ENCODE measurements around the gene TMEM242. TPM values are rescaled to one million over a fixed set of nuclear protein-coding genes. Genes with fewer than 3 reads are reported as not detected.

TMEM242 gene
- total RNA-seq, 1 donor = 6.2 TPM

GRCh38 chr6:157358287-157358686 lies 35.0 kb upstream of the TMEM242 start:
- Histone ChIP-seq H2AFZ (ENCODE audit: low read length) (no peak overlapping the region), H3K79me2 (ENCODE audit: insufficient read depth, low read length) (no peaks in the 10 kb centered on the region), H3K27ac (ENCODE audit: low read depth, low read length) (no peak overlapping the region), H3K36me3 (ENCODE audit: insufficient read depth, low read length) (no peaks in the 10 kb centered on the region), H3K9me3 (ENCODE audit: low read depth, low read length) (no peaks in the 10 kb centered on the region), H3K4me3 (ENCODE audit: insufficient read depth, low read length) (no peak overlapping the region), H3K4me1 (ENCODE audit: insufficient read depth, low read length) (no peaks in the 10 kb centered on the region), H3K4me2 (ENCODE audit: insufficient read depth, low read length) (no peak overlapping the region), H4K20me1 (ENCODE audit: insufficient read depth, low read length) (no peaks in the 10 kb centered on the region), H3K27me3 (ENCODE audit: insufficient read depth, low read length) (peaks cover 6% of the 10 kb centered on the region)
- no peak for DNase-seq (ENCODE audit: insufficient read length, low spot score, missing footprints)
- TF ChIP-seq CTCF (IDR thresholded peaks at IDR 0.05; ENCODE audit: extremely low read depth, low read depth, low read length) = no peak

DNA sequence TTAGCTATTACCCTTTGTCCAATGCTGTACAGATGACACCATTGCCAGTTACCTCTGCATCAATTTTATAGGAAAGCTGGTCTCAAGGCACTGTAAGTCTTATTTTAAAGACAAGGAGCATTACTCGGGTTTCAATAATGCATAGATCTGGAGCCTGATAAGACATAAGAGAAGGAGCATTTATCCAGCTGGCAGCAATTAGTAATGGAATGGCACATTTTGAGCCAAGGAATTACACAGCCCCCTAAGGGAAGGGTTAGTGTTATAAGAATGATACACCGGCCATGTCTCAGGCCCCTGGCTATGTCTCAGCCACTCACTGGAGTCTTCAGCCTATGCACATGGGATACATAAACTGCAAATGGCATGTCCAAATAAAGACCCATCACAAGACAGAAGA lies 23.1 kb upstream of the TMEM242 start:
- no peaks in the 10 kb centered on the region for H3K79me2 ChIP-seq (ENCODE audit: insufficient read depth, low read length)
- no peaks in the 10 kb centered on the region for H3K9me3 ChIP-seq (ENCODE audit: low read depth, low read length)
- H4K20me1 ChIP-seq (ENCODE audit: insufficient read depth, low read length) = no peaks in the 10 kb centered on the region
- H3K4me2 ChIP-seq (ENCODE audit: insufficient read depth, low read length) = no peak overlapping the region
- peaks cover 11% of the 10 kb centered on the region for H3K27me3 ChIP-seq (ENCODE audit: insufficient read depth, low read length)
- H3K4me3 ChIP-seq (ENCODE audit: insufficient read depth, low read length) = no peak overlapping the region
- DNase-seq (ENCODE audit: insufficient read length, low spot score, missing footprints) = no peak
- H2AFZ ChIP-seq (ENCODE audit: low read length) = no peak overlapping the region
- H3K27ac ChIP-seq (ENCODE audit: low read depth, low read length) = no peak overlapping the region
- no peak for TF ChIP-seq CTCF (IDR thresholded peaks at IDR 0.05; ENCODE audit: extremely low read depth, low read depth, low read length)
- no peaks in the 10 kb centered on the region for H3K4me1 ChIP-seq (ENCODE audit: insufficient read depth, low read length)
- no peaks in the 10 kb centered on the region for H3K36me3 ChIP-seq (ENCODE audit: insufficient read depth, low read length)

GRCh38 chr6:157343732-157344131 lies 20.4 kb upstream of the TMEM242 start:
- no peaks in the 10 kb centered on the region for H3K4me1 ChIP-seq (ENCODE audit: insufficient read depth, low read length)
- no peak for TF ChIP-seq CTCF (IDR thresholded peaks at IDR 0.05; ENCODE audit: extremely low read depth, low read depth, low read length)
- no peaks in the 10 kb centered on the region for H3K79me2 ChIP-seq (ENCODE audit: insufficient read depth, low read length)
- DNase-seq (ENCODE audit: insufficient read length, low spot score, missing footprints) = no peak
- H3K27ac ChIP-seq (ENCODE audit: low read depth, low read length) = no peak overlapping the region
- H3K9me3 ChIP-seq (ENCODE audit: low read depth, low read length) = no peaks in the 10 kb centered on the region
- peaks cover 11% of the 10 kb centered on the region for H3K27me3 ChIP-seq (ENCODE audit: insufficient read depth, low read length)
- no peak overlapping the region for H2AFZ ChIP-seq (ENCODE audit: low read length)
- H3K36me3 ChIP-seq (ENCODE audit: insufficient read depth, low read length) = no peaks in the 10 kb centered on the region
- H4K20me1 ChIP-seq (ENCODE audit: insufficient read depth, low read length) = no peaks in the 10 kb centered on the region
- H3K4me2 ChIP-seq (ENCODE audit: insufficient read depth, low read length) = no peak overlapping the region
- no peak overlapping the region for H3K4me3 ChIP-seq (ENCODE audit: insufficient read depth, low read length)

DNA sequence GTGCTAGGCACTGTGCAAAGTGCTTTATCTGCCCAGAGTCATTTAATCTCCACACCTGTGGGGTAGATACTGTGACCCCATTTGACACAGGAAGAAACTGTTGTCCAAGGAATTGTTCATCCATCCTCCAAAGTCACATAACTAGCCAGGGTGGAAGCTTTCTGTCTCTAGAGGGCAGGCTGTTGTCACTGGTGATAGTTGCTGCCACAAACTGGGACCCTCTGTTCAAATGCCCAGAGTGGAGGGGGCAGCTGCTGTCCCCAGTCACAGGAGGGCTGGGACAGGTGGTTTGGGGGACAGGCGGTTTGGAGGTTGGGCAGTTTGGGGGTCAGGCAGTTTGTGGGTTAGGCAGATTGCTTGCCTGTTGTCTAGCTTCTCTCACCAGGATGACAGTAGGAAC lies 16.1 kb upstream of the TMEM242 start:
- no peak overlapping the region for H3K4me2 ChIP-seq (ENCODE audit: insufficient read depth, low read length)
- no peak overlapping the region for H2AFZ ChIP-seq (ENCODE audit: low read length)
- H3K36me3 ChIP-seq (ENCODE audit: insufficient read depth, low read length) = no peaks in the 10 kb centered on the region
- H3K79me2 ChIP-seq (ENCODE audit: insufficient read depth, low read length) = no peaks in the 10 kb centered on the region
- no peak overlapping the region for H3K4me3 ChIP-seq (ENCODE audit: insufficient read depth, low read length)
- no peaks in the 10 kb centered on the region for H4K20me1 ChIP-seq (ENCODE audit: insufficient read depth, low read length)
- no peak overlapping the region for H3K27ac ChIP-seq (ENCODE audit: low read depth, low read length)
- TF ChIP-seq CTCF (IDR thresholded peaks at IDR 0.05; ENCODE audit: extremely low read depth, low read depth, low read length) = no peak
- no peaks in the 10 kb centered on the region for H3K9me3 ChIP-seq (ENCODE audit: low read depth, low read length)
- no peak for DNase-seq (ENCODE audit: insufficient read length, low spot score, missing footprints)
- H3K4me1 ChIP-seq (ENCODE audit: insufficient read depth, low read length) = no peaks in the 10 kb centered on the region
- peaks cover 8% of the 10 kb centered on the region for H3K27me3 ChIP-seq (ENCODE audit: insufficient read depth, low read length)
